Activated CD4-positive, alpha-beta memory T cell treated with anti-CD3 and anti-CD28 coated beads, Interleukin-2, amount 10 ng/mL, durations not matched to agents 7 days and 5 days (primary cell): ENCODE results near the gene KERA. TPM values are rescaled to one million over a fixed set of nuclear protein-coding genes. Genes with fewer than 3 reads are reported as not detected.

ENCODE experiments used
- CTCF ChIA-PET: fragments of 350-600 bp; sonication (Branson Sonifier 250); formaldehyde crosslinking; loops from one replicate; lab custom pipeline; 2021; ENCODE audit warnings: antibody characterized with exemption, inconsistent platforms; lab: Charles Lee
- POLR2A ChIA-PET: fragments of 350-600 bp; sonication (Branson Sonifier 250); formaldehyde crosslinking; loops from one replicate; lab custom pipeline; 2021; ENCODE audit warnings: antibody characterized with exemption; lab: Charles Lee
- DNase-seq: peaks from one replicate; pipeline ENCODE4 v3.0.0-alpha.2; 2020
- H3K27ac Mint-ChIP-seq: one replicate; pipeline ENCODE4 v1.8.0; 2021; ENCODE audit warnings: mild to moderate bottlenecking, mixed read lengths
- H3K27me3 Mint-ChIP-seq: one replicate; pipeline ENCODE4 v1.8.0; 2021; ENCODE audit warnings: mixed read lengths
- H3K36me3 Mint-ChIP-seq: one replicate; pipeline ENCODE4 v1.8.0; 2021; ENCODE audit warnings: low read depth, mixed read lengths
- H3K4me1 Mint-ChIP-seq: one replicate; pipeline ENCODE4 v1.8.0; 2021; ENCODE audit warnings: mixed read lengths
- H3K4me3 Mint-ChIP-seq: one replicate; pipeline ENCODE4 v1.8.0; 2021; ENCODE audit warnings: mild to moderate bottlenecking, mixed read lengths
- H3K9me3 Mint-ChIP-seq: one replicate; pipeline ENCODE4 v1.8.0; 2021; ENCODE audit warnings: mixed read lengths
- total RNA-seq, 2 experiments: library from RNA; stranded (reverse); gene quantifications; one replicate each; pipeline ENCODE4 v1.2.3, GENCODE V29; 2021

KERA gene
- total RNA-seq, 2 experiments from 2014 or later: not detected

DNA sequence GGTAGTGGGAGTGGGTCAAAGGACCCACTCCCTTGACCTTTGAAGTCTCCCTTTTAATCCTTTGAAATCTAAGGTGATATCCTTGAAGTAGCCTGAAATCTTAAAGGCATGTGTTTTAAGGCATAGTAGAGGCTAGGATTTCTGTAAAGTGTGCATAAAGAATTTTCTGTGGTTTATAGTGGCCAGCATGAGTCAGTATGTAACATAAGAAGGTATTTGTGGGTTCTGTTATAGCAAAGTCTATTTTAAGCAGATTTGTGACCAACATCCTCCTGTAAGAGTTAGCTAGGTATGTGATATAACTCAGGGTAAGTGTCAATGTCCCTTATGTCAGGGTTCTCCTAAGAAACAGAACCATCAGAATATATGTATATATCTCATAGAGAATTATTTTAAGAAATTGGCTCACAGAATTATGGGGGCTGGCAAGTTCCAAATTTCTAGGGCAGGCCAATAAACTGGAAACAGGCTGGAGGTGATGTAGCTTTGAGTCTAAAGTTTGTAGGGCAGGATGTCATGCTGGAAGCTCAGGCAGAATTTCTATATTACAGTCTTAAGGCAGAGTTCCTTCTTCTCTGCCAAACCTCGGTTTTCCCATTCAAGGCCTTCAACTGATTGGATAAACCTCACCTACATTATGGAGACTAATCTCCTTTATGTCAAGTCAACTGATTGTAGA lies 34.4 kb downstream of the KERA start:
- CTCF ChIA-PET: interaction anchor here (1.3 kb wide), 1 partner anchor 85 kb away, joined by 3 read pairs; no protein-coding TSS in a partner anchor
- Mint-ChIP-seq H3K36me3 (no peaks in the 10 kb centered on the region), H3K4me1 (peaks cover 5% of the 10 kb centered on the region), H3K4me3 (no peak overlapping the region), H3K9me3 (no peaks in the 10 kb centered on the region), H3K27ac (no peak overlapping the region), H3K27me3 (peaks cover 6% of the 10 kb centered on the region)
- POLR2A ChIA-PET: no interaction called here
- DNase-seq: no peak

DNA sequence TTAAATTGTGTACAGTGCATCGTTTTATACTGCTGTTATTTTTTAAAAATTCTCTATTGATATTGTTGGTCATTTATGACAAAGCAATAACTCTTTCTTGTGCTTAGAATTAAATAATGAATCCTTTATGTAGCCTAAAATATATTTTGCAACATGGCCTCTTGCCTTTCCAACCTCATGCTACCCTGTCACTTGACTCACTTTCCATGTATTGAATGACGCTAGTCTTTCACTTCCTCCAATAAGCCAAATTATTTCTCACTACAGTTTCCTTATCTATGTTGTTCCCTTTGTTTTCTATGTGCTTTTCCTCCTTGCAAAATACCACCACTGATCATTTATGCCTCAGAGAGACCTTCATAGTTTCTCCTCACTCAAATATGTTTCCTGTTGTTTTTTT lies 36.7 kb downstream of the KERA start:
- ChIA-PET POLR2A (no interaction called here), CTCF (no interaction called here)
- DNase-seq: no peak
- Mint-ChIP-seq H3K4me3 (no peak overlapping the region), H3K27ac (no peak overlapping the region), H3K27me3 (peaks cover 7% of the 10 kb centered on the region), H3K4me1 (peaks cover 5% of the 10 kb centered on the region), H3K9me3 (no peaks in the 10 kb centered on the region), H3K36me3 (no peaks in the 10 kb centered on the region)

DNA sequence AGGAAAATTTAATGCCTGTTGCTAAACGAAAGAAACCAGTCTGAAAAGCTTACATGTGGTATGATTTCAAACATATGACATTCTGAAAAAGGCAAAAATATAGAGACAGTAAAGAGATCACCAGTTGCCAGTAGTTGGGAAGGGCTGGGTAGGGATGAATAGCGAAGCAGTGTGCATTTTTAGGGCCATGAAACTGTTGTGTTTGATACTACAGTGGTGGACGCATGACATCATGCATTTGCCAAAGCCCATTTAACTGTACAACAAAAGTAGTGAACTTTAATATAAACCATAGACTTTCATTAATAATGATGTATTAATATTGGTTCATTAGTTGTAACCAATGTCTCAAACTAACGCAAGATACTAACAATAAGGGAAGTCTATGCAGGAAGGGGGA lies 38.4 kb downstream of the KERA start:
- ChIA-PET POLR2A (no interaction called here), CTCF (no interaction called here)
- H3K36me3 Mint-ChIP-seq: no peaks in the 10 kb centered on the region
- peaks cover 5% of the 10 kb centered on the region for H3K4me1 Mint-ChIP-seq
- no peaks in the 10 kb centered on the region for H3K9me3 Mint-ChIP-seq
- H3K27me3 Mint-ChIP-seq: peaks cover 7% of the 10 kb centered on the region
- H3K4me3 Mint-ChIP-seq: no peak overlapping the region
- H3K27ac Mint-ChIP-seq: no peak overlapping the region
- DNase-seq: no peak

DNA sequence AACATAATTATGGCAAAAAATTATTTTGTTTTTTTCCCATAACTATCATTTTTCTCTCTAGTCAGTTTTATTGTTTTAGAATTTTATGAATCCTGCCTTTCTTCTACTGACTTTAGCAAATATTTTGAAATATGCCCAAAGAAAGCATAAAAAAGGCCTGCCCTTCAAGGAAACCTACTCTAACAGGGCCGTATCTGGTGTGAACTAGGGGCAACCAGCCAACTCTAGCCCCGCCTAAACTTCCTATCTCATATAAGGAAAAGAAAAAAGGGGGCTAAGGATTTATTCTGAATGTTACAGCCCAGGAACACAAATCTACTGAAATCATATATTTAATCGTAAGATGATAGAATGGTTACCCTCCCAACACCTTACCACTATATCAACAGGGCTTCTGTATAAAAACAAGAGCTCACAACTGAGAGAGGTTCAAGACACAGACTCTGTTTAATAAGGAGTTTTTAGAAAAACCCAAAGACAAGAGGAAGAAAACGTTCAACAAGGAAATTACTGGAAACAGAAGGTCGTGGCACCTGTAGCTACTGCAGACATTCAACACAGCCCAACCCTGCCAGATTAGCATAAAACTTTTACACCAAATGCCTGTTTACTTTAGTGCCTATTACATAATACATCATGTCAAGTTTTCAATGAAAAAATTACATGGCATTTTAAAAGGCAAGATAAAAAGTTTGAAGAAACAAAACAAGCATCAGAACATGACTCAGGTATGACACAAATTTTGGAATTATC lies 40.1 kb downstream of the KERA start:
- H3K4me1 Mint-ChIP-seq: no peaks in the 10 kb centered on the region
- POLR2A ChIA-PET: no interaction called here
- H3K9me3 Mint-ChIP-seq: no peaks in the 10 kb centered on the region
- CTCF ChIA-PET: no interaction called here
- peaks cover 16% of the 10 kb centered on the region for H3K27me3 Mint-ChIP-seq
- no peak overlapping the region for H3K4me3 Mint-ChIP-seq
- no peaks in the 10 kb centered on the region for H3K36me3 Mint-ChIP-seq
- H3K27ac Mint-ChIP-seq: no peak overlapping the region
- DNase-seq: no peak

DNA sequence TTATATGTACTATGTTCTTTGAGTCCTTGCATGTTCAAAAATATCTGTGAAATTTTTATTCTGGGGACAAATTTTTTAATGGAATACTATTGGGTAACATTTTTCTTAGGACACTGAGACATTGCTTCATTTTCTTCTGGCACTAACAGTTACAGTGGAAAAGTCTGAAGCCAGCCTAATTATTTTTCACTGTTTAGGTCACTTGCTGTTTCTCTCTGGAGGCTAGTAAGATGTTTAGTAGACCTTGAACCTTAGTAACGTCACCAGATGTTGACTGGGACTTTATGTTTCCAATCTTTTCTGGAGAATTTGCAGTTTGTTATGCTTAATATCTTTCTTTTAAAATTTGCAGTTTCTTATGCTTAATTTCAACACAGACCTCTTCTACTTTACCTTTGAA lies 40.8 kb downstream of the KERA start:
- POLR2A ChIA-PET: no interaction called here
- Mint-ChIP-seq H3K4me1 (no peaks in the 10 kb centered on the region), H3K4me3 (no peak overlapping the region), H3K9me3 (no peaks in the 10 kb centered on the region), H3K36me3 (no peaks in the 10 kb centered on the region), H3K27ac (no peak overlapping the region), H3K27me3 (peaks cover 16% of the 10 kb centered on the region)
- DNase-seq: no peak
- CTCF ChIA-PET: no interaction called here

DNA sequence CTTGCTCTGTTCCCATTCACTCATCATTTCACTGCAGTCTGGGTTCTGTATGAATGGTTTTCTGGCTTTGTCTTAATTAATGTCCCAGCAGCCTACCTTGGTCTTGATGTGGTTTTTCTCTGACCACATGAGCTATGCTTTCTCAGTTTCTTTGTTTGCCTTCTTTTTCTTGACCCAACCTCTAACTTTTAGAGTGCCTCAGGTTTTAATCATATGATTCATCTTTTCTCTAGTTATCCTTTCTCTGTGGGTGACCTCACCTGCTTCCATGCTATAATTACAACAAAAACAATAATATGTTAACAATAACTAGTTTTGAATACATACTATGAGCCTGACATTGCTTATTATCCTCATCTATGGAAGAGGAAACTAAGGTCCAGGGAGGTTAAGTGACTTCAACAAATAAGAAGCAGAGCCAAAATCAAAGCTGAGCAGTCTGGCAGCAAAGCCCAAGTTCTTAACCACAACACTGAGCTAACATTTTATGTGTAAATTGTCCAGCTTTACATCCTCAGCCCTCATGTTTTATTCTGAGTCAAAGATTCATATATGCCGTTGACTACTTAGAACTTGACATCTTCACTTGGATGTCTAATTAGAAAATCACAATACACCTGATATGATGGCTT lies 48.4 kb downstream of the KERA start:
- Mint-ChIP-seq H3K27me3 (peaks cover 46% of the 10 kb centered on the region), H3K4me3 (no peak overlapping the region), H3K9me3 (no peaks in the 10 kb centered on the region), H3K27ac (no peak overlapping the region), H3K4me1 (peaks cover 27% of the 10 kb centered on the region), H3K36me3 (no peaks in the 10 kb centered on the region)
- ChIA-PET CTCF (no interaction called here), POLR2A (no interaction called here)
- DNase-seq: no peak

DNA sequence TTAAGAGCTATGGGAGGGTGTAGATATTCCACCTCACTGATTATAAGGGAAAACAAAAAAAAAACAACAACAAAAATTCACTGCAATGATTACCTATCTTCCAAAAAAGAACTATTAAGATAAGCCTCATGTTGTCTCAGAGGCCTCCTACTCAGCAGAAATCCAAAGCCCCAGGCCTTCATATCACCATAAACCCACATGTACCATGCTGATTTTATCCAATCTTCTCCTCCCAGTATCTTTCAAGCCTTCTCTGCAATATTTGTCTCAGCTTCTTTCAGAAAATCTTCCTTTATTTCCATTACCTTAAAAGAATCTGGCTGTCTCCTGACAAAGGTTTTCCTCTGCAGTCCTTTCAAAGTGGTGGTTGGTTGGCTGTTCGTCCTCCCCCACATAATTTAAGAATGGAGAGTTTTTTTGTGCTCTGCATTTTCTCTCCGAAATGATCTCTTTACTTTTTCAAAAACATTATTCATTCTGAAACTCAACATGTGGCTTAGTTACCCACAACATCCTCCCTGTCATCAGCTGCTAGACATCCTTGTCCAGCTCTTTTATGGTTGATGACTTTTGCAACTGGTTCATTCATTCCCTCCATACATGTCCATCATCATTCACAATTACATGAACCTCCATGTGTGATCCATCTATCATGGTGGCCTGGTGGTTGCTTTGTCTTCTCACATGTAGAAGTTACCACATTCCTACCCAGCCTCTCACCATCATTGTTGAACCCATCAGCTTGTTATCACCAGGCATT lies 50.1 kb downstream of the KERA start:
- CTCF ChIA-PET: no interaction called here
- POLR2A ChIA-PET: no interaction called here
- H3K27ac Mint-ChIP-seq: peak overlapping the region; percentile 9
- H3K4me3 Mint-ChIP-seq: no peak overlapping the region
- H3K27me3 Mint-ChIP-seq: peaks cover 34% of the 10 kb centered on the region
- no peaks in the 10 kb centered on the region for H3K36me3 Mint-ChIP-seq
- peaks cover 27% of the 10 kb centered on the region for H3K4me1 Mint-ChIP-seq
- no peaks in the 10 kb centered on the region for H3K9me3 Mint-ChIP-seq
- no peak for DNase-seq

DNA sequence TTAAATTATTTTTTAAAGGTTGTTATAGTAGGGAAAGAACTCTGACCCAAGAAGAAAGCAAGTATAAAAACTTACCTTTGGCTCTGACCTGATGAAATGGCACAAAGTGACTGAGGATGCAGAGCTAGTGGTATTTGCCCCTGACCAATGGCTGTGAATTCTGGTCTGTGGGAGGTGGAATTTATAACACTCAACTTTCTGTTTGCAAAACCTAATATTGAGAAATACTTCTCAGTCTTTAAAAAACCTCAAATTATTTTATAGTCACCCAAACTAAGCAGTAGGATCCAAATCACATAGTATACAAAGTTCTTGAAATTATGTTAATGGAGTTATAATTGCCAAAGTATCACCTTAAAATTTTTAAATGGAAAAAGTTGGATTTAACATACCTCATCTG lies 53.0 kb downstream of the KERA start, which contains the start of gene EPYC:
Gene EPYC (minus strand): TSS at position 101 of the 400 bp plus-strand sequence. CDS start 2,407 bp downstream, outside the sequence.
- no peak for DNase-seq
- H3K4me3 Mint-ChIP-seq: no peak within 1 kb of the TSS
- H3K36me3 Mint-ChIP-seq: no peaks in the 10 kb centered on the region
- POLR2A ChIA-PET: no interaction called here
- H3K27me3 Mint-ChIP-seq: peaks cover 27% of the 10 kb centered on the region
- CTCF ChIA-PET: no interaction called here
- H3K9me3 Mint-ChIP-seq: no peaks in the 10 kb centered on the region
- H3K27ac Mint-ChIP-seq: no peak within 1 kb of the TSS
- peaks cover 27% of the 10 kb centered on the region for H3K4me1 Mint-ChIP-seq

DNA sequence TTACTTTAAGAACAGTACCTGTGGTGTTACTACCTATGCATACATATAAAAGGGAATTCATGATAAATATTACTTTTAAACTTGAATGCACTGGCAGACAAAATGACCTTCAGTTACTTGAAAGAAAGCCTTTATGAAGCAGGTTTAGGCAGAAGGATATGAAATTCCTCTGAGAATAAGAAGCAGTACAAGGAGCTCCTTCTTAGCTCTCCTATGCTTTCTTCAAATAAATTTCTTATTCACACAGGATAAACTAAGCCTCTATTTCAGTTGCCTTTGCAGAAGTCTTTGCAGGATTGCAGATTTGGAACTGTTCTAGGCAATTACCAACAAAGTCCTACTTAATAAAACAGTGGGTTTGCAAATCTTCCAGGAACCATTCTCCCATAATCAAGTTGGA lies 54.1 kb downstream of the KERA start:
- no peak for DNase-seq
- no peak overlapping the region for H3K27ac Mint-ChIP-seq
- POLR2A ChIA-PET: no interaction called here
- no peaks in the 10 kb centered on the region for H3K36me3 Mint-ChIP-seq
- no peak overlapping the region for H3K4me3 Mint-ChIP-seq
- CTCF ChIA-PET: no interaction called here
- peaks cover 21% of the 10 kb centered on the region for H3K4me1 Mint-ChIP-seq
- no peaks in the 10 kb centered on the region for H3K9me3 Mint-ChIP-seq
- peaks cover 22% of the 10 kb centered on the region for H3K27me3 Mint-ChIP-seq

DNA sequence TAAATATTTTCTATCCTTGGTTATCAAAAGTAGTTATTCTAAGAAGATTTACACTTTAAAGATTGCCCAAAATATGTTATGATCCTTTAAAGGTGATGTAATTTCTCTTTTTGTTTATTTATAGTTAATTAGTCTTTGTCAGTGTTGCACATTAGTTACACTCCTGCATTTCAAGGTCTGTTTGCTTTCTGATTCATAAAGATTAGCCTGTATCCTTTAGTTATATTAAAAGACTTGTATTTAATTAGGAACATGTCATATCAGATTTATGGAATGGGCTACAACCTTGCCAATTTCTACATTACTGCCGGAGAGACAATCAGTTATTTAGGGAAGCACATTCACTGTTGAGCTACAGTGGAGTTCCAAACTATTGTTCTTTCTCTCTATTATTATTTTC lies 56.5 kb downstream of the KERA start:
- H3K27me3 Mint-ChIP-seq: peaks cover 10% of the 10 kb centered on the region
- no peak overlapping the region for H3K27ac Mint-ChIP-seq
- H3K4me3 Mint-ChIP-seq: no peak overlapping the region
- CTCF ChIA-PET: no interaction called here
- H3K9me3 Mint-ChIP-seq: no peaks in the 10 kb centered on the region
- H3K36me3 Mint-ChIP-seq: no peaks in the 10 kb centered on the region
- POLR2A ChIA-PET: no interaction called here
- H3K4me1 Mint-ChIP-seq: no peaks in the 10 kb centered on the region
- no peak for DNase-seq
